GM23248 (cell line): Measurements from ENCODE around the gene MYO5B.

Experiments used
- EZH2 ChIP-seq: fragments of 200-600 bp; sonication (generic); IDR thresholded peaks from 2 replicates; pipeline ENCODE4 v1.6.1; 2018; ENCODE audit warnings: antibody characterized with exemption, mild to moderate bottlenecking; ENCODE audit not compliant: insufficient read depth, poor library complexity, severe bottlenecking
- EZH2phosphoT487 ChIP-seq: fragments of 200-600 bp; sonication (generic); IDR thresholded peaks from 2 replicates; pipeline ENCODE4 v1.6.1; 2018; ENCODE audit warnings: antibody characterized with exemption, moderate library complexity, mild to moderate bottlenecking, low read depth; ENCODE audit not compliant: insufficient read depth

DNA sequence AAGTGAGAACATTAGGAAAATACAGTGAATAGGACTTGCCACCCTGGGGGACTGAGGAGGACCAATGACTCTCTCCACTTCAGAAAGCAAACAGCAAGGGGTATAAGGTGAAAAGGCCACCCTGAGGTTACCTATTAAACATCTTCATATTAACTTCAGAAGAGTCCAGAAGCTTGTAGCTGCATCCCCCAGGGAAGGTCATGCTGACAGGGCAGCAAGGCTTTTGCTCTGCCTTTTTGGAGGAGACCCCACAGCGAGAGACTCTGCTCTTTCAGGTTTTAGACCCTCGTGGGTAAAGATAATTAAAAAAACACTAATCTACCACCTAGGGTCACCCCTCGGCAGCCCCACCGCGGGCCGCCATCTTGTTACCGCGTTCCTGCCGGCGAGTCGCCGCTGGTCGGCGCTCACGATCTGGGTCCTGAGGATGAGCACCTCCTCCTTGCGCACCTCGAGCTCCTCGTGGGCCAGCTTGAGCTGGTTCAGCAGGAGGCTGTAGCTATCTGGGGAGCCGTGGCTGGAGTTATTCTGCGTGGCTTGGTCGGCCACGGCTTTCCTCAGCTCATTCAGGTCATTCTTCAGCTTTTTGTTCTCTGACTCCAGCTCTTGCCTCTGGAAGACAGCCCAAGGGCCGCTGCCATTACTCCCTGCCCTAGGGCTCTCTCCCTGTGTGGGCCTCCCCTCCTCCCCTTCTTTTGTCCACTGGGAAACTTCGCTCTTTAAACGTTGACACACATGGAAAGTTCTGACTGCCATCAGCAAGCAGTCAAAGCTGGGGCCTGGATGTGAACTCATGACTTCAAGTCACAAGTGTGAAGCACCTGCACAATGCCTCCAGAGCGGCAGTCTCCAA is 331.0 kb downstream of the MYO5B start:
- no peak for TF ChIP-seq EZH2
- no peak for TF ChIP-seq EZH2phosphoT487
